ENCODE data around the gene UQCC2.

The UQCC2 gene

GRCh38 chr6:33677689-33678088 is 33.8 kb downstream of the UQCC2 start:
- DNase-seq (ENCODE audit: low read depth in 2 of 3, low spot score in 2 of 3), result no peak

GRCh38 chr6:33677143-33677660 is 34.3 kb downstream of the UQCC2 start:
- DNase-seq (ENCODE audit: low read depth in 2 of 3, low spot score in 2 of 3), result no peak

GRCh38 chr6:33676416-33677142 is 34.9 kb downstream of the UQCC2 start:
- DNase-seq (ENCODE audit: low read depth in 2 of 3, low spot score in 2 of 3), result no peak

- DNase-seq (ENCODE audit: low read depth in 2 of 3, low spot score in 2 of 3), result no peak
Measured at GRCh38 chr6:33675968-33676367, 35.5 kb downstream of the UQCC2 start.

GRCh38 chr6:33673851-33674250 is 37.6 kb downstream of the UQCC2 start:
- no peak for DNase-seq (ENCODE audit: low read depth in 2 of 3, low spot score in 2 of 3)

- no peak for DNase-seq (ENCODE audit: low read depth in 2 of 3, low spot score in 2 of 3)
Measured at GRCh38 chr6:33672808-33673207, 38.7 kb downstream of the UQCC2 start.

- no peak for DNase-seq (ENCODE audit: low read depth in 2 of 3, low spot score in 2 of 3)
Measured at GRCh38 chr6:33671744-33672072, 39.8 kb downstream of the UQCC2 start.

GRCh38 chr6:33670971-33671743 is 40.3 kb downstream of the UQCC2 start:
- DNase-seq (ENCODE audit: low read depth in 2 of 3, low spot score in 2 of 3), result no peak

- no peak for DNase-seq (ENCODE audit: low read depth in 2 of 3, low spot score in 2 of 3)
Measured at GRCh38 chr6:33670086-33670660, 41.3 kb downstream of the UQCC2 start.

GRCh38 chr6:33668914-33669313 is 42.6 kb downstream of the UQCC2 start:
- no peak for DNase-seq (ENCODE audit: low read depth in 2 of 3, low spot score in 2 of 3)

GRCh38 chr6:33668328-33668727 is 43.2 kb downstream of the UQCC2 start:
- no peak for DNase-seq (ENCODE audit: low read depth in 2 of 3, low spot score in 2 of 3)

GRCh38 chr6:33667776-33668175 is 43.7 kb downstream of the UQCC2 start:
- no peak for DNase-seq (ENCODE audit: low read depth in 2 of 3, low spot score in 2 of 3)

- no peak for DNase-seq (ENCODE audit: low read depth in 2 of 3, low spot score in 2 of 3)
Measured at GRCh38 chr6:33667072-33667471, 44.4 kb downstream of the UQCC2 start.

GRCh38 chr6:33665957-33666356 is 45.5 kb downstream of the UQCC2 start:
- DNase-seq (ENCODE audit: low read depth in 2 of 3, low spot score in 2 of 3), result no peak

- DNase-seq (ENCODE audit: low read depth in 2 of 3, low spot score in 2 of 3), result no peak
Measured at GRCh38 chr6:33664506-33665057, 46.9 kb downstream of the UQCC2 start.

GRCh38 chr6:33663727-33664449 is 47.6 kb downstream of the UQCC2 start:
- DNase-seq (ENCODE audit: low read depth in 2 of 3, low spot score in 2 of 3), result no peak

GRCh38 chr6:33663028-33663427 is 48.5 kb downstream of the UQCC2 start:
- DNase-seq (ENCODE audit: low read depth in 2 of 3, low spot score in 2 of 3), result no peak

- no peak for DNase-seq (ENCODE audit: low read depth in 2 of 3, low spot score in 2 of 3)
Measured at GRCh38 chr6:33662318-33662717, 49.2 kb downstream of the UQCC2 start.

GRCh38 chr6:33661106-33661838 is 50.2 kb downstream of the UQCC2 start:
- no peak for DNase-seq (ENCODE audit: low read depth in 2 of 3, low spot score in 2 of 3)

GRCh38 chr6:33659986-33660385 is 51.5 kb downstream of the UQCC2 start:
- no peak for DNase-seq (ENCODE audit: low read depth in 2 of 3, low spot score in 2 of 3)
